GM18951 (cell line): ENCODE results near the gene CCDC90B.
"Not testable (repeated sequence)": the region's sequence is repeated elsewhere in the genome, so short reads cannot be mapped to it uniquely, and the experiment has no call there.

Experiments
- POLR2A ChIP-seq: IDR thresholded peaks from 4 replicates; pipeline ENCODE4 v1.6.1; 2011; ENCODE audit warnings: mild to moderate bottlenecking; ENCODE audit not compliant: insufficient read length, insufficient read depth; ENCODE audit errors: extremely low read depth
- in situ Hi-C: fragments of 300-500 bp; cut with MboI; formaldehyde crosslinking; loops from one replicate; pipeline ENCODE4 v1.12.0; 2022; ENCODE audit warnings: low sequenced_read_pairs, mixed read lengths, inconsistent platforms; ENCODE audit not compliant: unreplicated experiment

CCDC90B gene

GRCh38 chr11:83285771-83286528, at the start of gene CCDC90B:
Gene CCDC90B (minus strand): TSS chr11:83286367. CDS start chr11:83285972, 395 bp downstream.
- in situ Hi-C loops, result loop anchor here (25.0 kb wide), 1 partner anchor 526 kb away; no protein-coding TSS in a partner anchor
- peak; percentile 85 for TF ChIP-seq POLR2A

- in situ Hi-C loops, result no loop called here
- no peak for TF ChIP-seq POLR2A
Observed at GRCh38 chr11:83335446-83336070, 49.4 kb upstream of the CCDC90B start.

GRCh38 chr11:83330303-83330702, 44.1 kb upstream of the CCDC90B start:
- TF ChIP-seq POLR2A, result no peak
- in situ Hi-C loops, result no loop called here

GRCh38 chr11:83326326-83326725, 40.2 kb upstream of the CCDC90B start:
- TF ChIP-seq POLR2A, result no peak
- in situ Hi-C loops, result no loop called here

GRCh38 chr11:83319346-83319745, 33.2 kb upstream of the CCDC90B start:
- in situ Hi-C loops, result no loop called here
- no peak for TF ChIP-seq POLR2A

GRCh38 chr11:83318931-83319330, 32.8 kb upstream of the CCDC90B start:
- in situ Hi-C loops, result no loop called here

GRCh38 chr11:83317757-83318690, 31.9 kb upstream of the CCDC90B start:
- TF ChIP-seq POLR2A, result no peak
- in situ Hi-C loops, result no loop called here

More at GRCh38 chr11:83318931-83319330, 32.8 kb upstream of the CCDC90B start:
- TF ChIP-seq POLR2A, result no peak

- in situ Hi-C loops, result not testable (repeated sequence)
Observed at GRCh38 chr11:83316897-83317268, 30.7 kb upstream of the CCDC90B start.

- in situ Hi-C loops, result not testable (repeated sequence)
Observed at GRCh38 chr11:83316143-83316896, 30.2 kb upstream of the CCDC90B start.

GRCh38 chr11:83312430-83312829, 26.3 kb upstream of the CCDC90B start:
- in situ Hi-C loops, result no loop called here
- TF ChIP-seq POLR2A, result no peak

GRCh38 chr11:83311701-83312100, 25.5 kb upstream of the CCDC90B start:
- in situ Hi-C loops, result no loop called here

GRCh38 chr11:83310718-83311117, 24.6 kb upstream of the CCDC90B start:
- in situ Hi-C loops, result no loop called here
- no peak for TF ChIP-seq POLR2A

More at GRCh38 chr11:83311701-83312100, 25.5 kb upstream of the CCDC90B start:
- TF ChIP-seq POLR2A, result no peak

- in situ Hi-C loops, result not testable (repeated sequence)
Observed at GRCh38 chr11:83308536-83308935, 22.4 kb upstream of the CCDC90B start.
